Suprapubic skin (tissue), 4 donors: ENCODE data around the gene DACH2. TPM values are rescaled to one million over a fixed set of nuclear protein-coding genes. Genes with fewer than 3 reads are reported as not detected.

Experiments
- DNase-seq, 2 donors: peaks; one replicate each; pipeline ENCODE4 v3.0.0-alpha.2; 2019; ENCODE audit warnings: low spot score in 2 of 2
- H3K27ac ChIP-seq: fragments of 200-600 bp; sonication (generic); one replicate; pipeline ENCODE4 v1.5.1; 2019
- H3K27me3 ChIP-seq: fragments of 200-600 bp; sonication (generic); one replicate; pipeline ENCODE4 v1.5.1; 2019
- H3K36me3 ChIP-seq: fragments of 200-600 bp; sonication (generic); one replicate; pipeline ENCODE4 v1.5.1; 2019
- H3K4me1 ChIP-seq: fragments of 200-600 bp; sonication (generic); one replicate; pipeline ENCODE4 v1.5.1; 2019
- H3K4me3 ChIP-seq: fragments of 200-600 bp; sonication (generic); one replicate; pipeline ENCODE4 v1.5.1; 2019; ENCODE audit warnings: mild to moderate bottlenecking
- H3K9me3 ChIP-seq: fragments of 200-600 bp; sonication (generic); one replicate; pipeline ENCODE4 v1.5.1; 2019
- EP300 ChIP-seq: sonication (generic); formaldehyde crosslinking; IDR thresholded peaks from one replicate; pipeline ENCODE4 v1.6.1; 2017; ENCODE audit warnings: antibody characterized with exemption
- POLR2A ChIP-seq, 2 donors: fragments of 450-650 bp; IDR thresholded peaks; one replicate each; pipeline ENCODE4 v1.6.1; 2017; ENCODE audit warnings: antibody characterized with exemption in 2 of 2, mild to moderate bottlenecking in 2 of 2, moderate library complexity in 2 of 2
- POLR2AphosphoS5 ChIP-seq, 3 donors: sonication (generic); formaldehyde crosslinking; IDR thresholded peaks; one replicate each; pipeline ENCODE4 v1.6.1; 2017; ENCODE audit warnings: antibody characterized with exemption in 3 of 3
- WGBS: methylation state at CpG from one replicate; pipeline ENCODE4 v1.1.5; 2018; 5-methylcytosine and 5-hydroxymethylcytosine counted together
- total RNA-seq, 4 donors: library from RNA; depleted of rRNA; stranded (reverse); fragments of >200 nt; gene quantifications; one replicate each; pipeline ENCODE4 v1.1.0, GENCODE V29; 2016
- TF ChIP-seq, protein P1 (sequence below), 2 donors: fragments of 200-600 bp in 1 of 2; fragments of 450-650 bp in 1 of 2; sonication (generic) in 1 of 2; IDR thresholded peaks; one replicate each; pipeline ENCODE4 v1.5.1; 2016 to 2019; ENCODE audit warnings: antibody characterized with exemption in 2 of 2, mild to moderate bottlenecking in 1 of 2, moderate library complexity in 1 of 2

The DACH2 gene
- total RNA-seq, 4 donors from 2014 or later, result 0.25 to 0.32 TPM; not detected in 2

DNA sequence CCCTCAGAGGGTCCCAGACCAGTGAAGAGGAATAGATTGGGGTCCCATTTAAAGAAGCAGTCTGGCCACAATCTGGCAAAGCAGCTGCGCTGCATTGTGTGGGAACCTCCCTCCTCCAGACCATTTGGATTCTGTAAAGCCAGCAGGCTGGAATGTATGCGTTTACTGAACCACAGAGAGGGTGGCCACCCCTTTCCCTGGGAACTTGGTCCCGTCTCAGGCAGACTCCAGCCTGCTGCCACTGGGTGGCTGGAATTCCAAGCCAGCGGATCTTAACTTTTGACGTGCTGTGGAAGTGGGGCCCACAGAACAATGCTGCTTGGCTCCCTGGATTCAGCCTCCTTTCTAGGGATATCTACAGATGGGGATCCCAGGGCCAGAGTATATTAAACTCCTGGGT lies 307.2 kb downstream of the DACH2 start:
- TF ChIP-seq, protein P1, sequence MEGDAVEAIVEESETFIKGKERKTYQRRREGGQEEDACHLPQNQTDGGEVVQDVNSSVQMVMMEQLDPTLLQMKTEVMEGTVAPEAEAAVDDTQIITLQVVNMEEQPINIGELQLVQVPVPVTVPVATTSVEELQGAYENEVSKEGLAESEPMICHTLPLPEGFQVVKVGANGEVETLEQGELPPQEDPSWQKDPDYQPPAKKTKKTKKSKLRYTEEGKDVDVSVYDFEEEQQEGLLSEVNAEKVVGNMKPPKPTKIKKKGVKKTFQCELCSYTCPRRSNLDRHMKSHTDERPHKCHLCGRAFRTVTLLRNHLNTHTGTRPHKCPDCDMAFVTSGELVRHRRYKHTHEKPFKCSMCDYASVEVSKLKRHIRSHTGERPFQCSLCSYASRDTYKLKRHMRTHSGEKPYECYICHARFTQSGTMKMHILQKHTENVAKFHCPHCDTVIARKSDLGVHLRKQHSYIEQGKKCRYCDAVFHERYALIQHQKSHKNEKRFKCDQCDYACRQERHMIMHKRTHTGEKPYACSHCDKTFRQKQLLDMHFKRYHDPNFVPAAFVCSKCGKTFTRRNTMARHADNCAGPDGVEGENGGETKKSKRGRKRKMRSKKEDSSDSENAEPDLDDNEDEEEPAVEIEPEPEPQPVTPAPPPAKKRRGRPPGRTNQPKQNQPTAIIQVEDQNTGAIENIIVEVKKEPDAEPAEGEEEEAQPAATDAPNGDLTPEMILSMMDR (IDR thresholded peaks at IDR 0.05), result no peak
- TF ChIP-seq EP300, result no peak
- no peak for TF ChIP-seq POLR2A (IDR thresholded peaks at IDR 0.05)
- TF ChIP-seq POLR2AphosphoS5 (IDR thresholded peaks at IDR 0.05), result no peak
- 90% methylated on average over 3 of the region's 5 CpGs for WGBS
- DNase-seq, result no peak
- Histone ChIP-seq H3K4me1 (no peaks in the 10 kb centered on the region), H3K27ac (no peak overlapping the region), H3K4me3 (no peak overlapping the region), H3K9me3 (no peaks in the 10 kb centered on the region), H3K36me3 (no peaks in the 10 kb centered on the region), H3K27me3 (no peaks in the 10 kb centered on the region)

GRCh38 chrX:86460760-86461159 lies 312.5 kb downstream of the DACH2 start:
- DNase-seq, result no peak
- H3K27me3 ChIP-seq, result no peaks in the 10 kb centered on the region
- H3K4me1 ChIP-seq, result no peaks in the 10 kb centered on the region
- H3K27ac ChIP-seq, result no peak overlapping the region
- no peaks in the 10 kb centered on the region for H3K9me3 ChIP-seq
- no peak overlapping the region for H3K4me3 ChIP-seq
- WGBS, result 64% methylated on average over 3 of the region's 3 CpGs
- no peaks in the 10 kb centered on the region for H3K36me3 ChIP-seq
- TF ChIP-seq EP300, result no peak
- no peak for TF ChIP-seq POLR2AphosphoS5 (IDR thresholded peaks at IDR 0.05)

- 81% methylated on average over 1 of the region's 1 CpG for WGBS
- DNase-seq, result no peak
- H3K9me3 ChIP-seq, result no peaks in the 10 kb centered on the region
- H3K27me3 ChIP-seq, result no peaks in the 10 kb centered on the region
- H3K4me3 ChIP-seq, result no peak overlapping the region
- no peaks in the 10 kb centered on the region for H3K36me3 ChIP-seq
- no peak overlapping the region for H3K27ac ChIP-seq
- TF ChIP-seq EP300, result no peak
- no peak for TF ChIP-seq POLR2AphosphoS5 (IDR thresholded peaks at IDR 0.05)
- TF ChIP-seq, protein P1 (IDR thresholded peaks at IDR 0.05), result no peak
- no peak for TF ChIP-seq POLR2A (IDR thresholded peaks at IDR 0.05)
- H3K4me1 ChIP-seq, result no peaks in the 10 kb centered on the region
Observed at GRCh38 chrX:86504297-86504696, 356.0 kb downstream of the DACH2 start.

GRCh38 chrX:86507331-86507730 lies 359.1 kb downstream of the DACH2 start:
- WGBS, result 38% methylated on average over 2 of the region's 2 CpGs
- TF ChIP-seq EP300 (no peak), POLR2AphosphoS5 (IDR thresholded peaks at IDR 0.05) (no peak), POLR2A (IDR thresholded peaks at IDR 0.05) (no peak)
- TF ChIP-seq, protein P1 (IDR thresholded peaks at IDR 0.05), result no peak
- no peak overlapping the region for H3K27ac ChIP-seq

DNA sequence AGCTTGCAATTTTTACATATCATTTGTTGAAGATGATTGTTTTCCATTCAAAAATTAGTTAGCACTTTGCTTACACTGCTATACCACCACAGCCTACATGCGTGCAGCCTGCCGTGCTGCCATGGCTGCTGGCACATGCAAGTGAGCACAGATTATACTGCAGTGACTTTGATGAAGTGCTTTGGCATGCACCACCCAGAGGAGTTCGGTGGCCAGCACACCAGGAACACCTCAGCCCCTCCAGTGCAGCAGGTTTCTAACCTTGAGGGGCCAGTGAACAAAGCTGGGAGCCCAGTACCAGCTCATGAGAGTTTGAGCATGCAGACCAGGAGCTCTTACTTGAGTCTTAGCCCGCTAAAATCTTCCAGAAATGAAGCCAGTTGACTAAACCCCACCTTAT lies 431.5 kb downstream of the DACH2 start:
- Histone ChIP-seq H3K27ac (no peak overlapping the region), H3K27me3 (no peaks in the 10 kb centered on the region), H3K4me3 (no peak overlapping the region), H3K36me3 (no peaks in the 10 kb centered on the region), H3K4me1 (no peaks in the 10 kb centered on the region), H3K9me3 (no peaks in the 10 kb centered on the region)
- no peak for TF ChIP-seq EP300
- TF ChIP-seq, protein P1 (IDR thresholded peaks at IDR 0.05), result no peak
- no peak for TF ChIP-seq POLR2A (IDR thresholded peaks at IDR 0.05)
- TF ChIP-seq POLR2AphosphoS5 (IDR thresholded peaks at IDR 0.05), result no peak
- no peak for DNase-seq
- 64% methylated on average over 4 of the region's 4 CpGs for WGBS

More at GRCh38 chrX:86507331-86507730, 359.1 kb downstream of the DACH2 start:
- no peak overlapping the region for H3K4me3 ChIP-seq
- H3K36me3 ChIP-seq, result no peaks in the 10 kb centered on the region
- no peak for DNase-seq
- H3K4me1 ChIP-seq, result no peaks in the 10 kb centered on the region
- H3K9me3 ChIP-seq, result no peaks in the 10 kb centered on the region
- no peaks in the 10 kb centered on the region for H3K27me3 ChIP-seq

DNA sequence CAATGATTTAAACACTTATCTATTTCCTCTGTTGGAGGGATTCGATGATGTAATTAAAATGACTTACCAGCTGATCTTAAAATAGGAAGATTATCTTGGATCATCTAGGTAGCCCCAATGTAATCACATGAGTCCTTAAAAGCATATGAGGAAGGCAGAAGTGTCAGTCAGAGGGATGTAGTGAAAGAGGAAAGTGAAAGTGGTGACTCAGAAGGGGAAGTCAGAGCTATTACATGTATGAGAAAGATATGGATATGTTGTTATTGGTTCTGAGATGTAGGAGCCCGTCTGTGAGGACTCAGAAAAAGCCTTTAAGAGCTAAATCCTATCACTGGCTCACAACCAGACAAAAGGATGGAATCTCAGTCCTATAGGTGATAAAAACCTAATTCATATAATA lies 456.4 kb downstream of the DACH2 start:
- Histone ChIP-seq H3K9me3 (no peaks in the 10 kb centered on the region), H3K36me3 (no peaks in the 10 kb centered on the region), H3K27me3 (no peaks in the 10 kb centered on the region), H3K4me3 (no peak overlapping the region), H3K4me1 (no peaks in the 10 kb centered on the region), H3K27ac (no peak overlapping the region)
- DNase-seq, result no peak
- TF ChIP-seq POLR2A (IDR thresholded peaks at IDR 0.05) (no peak), EP300 (no peak), POLR2AphosphoS5 (IDR thresholded peaks at IDR 0.05) (no peak)
- TF ChIP-seq, protein P1 (IDR thresholded peaks at IDR 0.05), result no peak
- 44% methylated on average over 2 of the region's 2 CpGs for WGBS
